Heart left ventricle (tissue), 13 donors: ENCODE measurements around the gene MORN5.

ENCODE experiments used
- CTCF ChIP-seq, 12 donors: fragments of 200-600 bp; sonication (generic) in 4 of 12; IDR thresholded peaks; one replicate each; pipeline versions ENCODE4 v1.5.0 to v1.8.0; 2018 to 2022; ENCODE audit warnings: antibody characterized with exemption in 12 of 12, mild to moderate bottlenecking in 5 of 12
- POLR2A ChIP-seq, 2 donors: fragments of 450-650 bp; IDR thresholded peaks; one replicate each; pipeline ENCODE4 v1.6.1; 2017; ENCODE audit warnings: antibody characterized with exemption in 2 of 2, mild to moderate bottlenecking in 2 of 2, moderate library complexity in 2 of 2
- donor health status: ischemic (EF 13 %, LVEDD 7.1; RV severe dilation, severe dysfunction).
- donor health status: DM: no; HTN: yes; CAD: no.
- donor health status: DM: no; HTN: no; CAD: no.
- donor health status: ischemic (EF 25% LVEDD 6.9; RV normal size, moderate dysfunction).
- donor health status: ischemic (EF 25% LVEDD 5.7; RV mildly dilated, moderate dysfunction).
- donor health status: ischemic (EF 35%, LVEDD 5.7; RV mildly dilated, moderate dysfunction).
- donor health status: nonischemic (EF 11% LVEDD 7.7; RV severe dilation, severe dysfunction).
- donor health status: DM: yes; HTN: yes; CAD: no.
- donor health status: PGD.
- donor health status: ischemic (EF 29% LVEDD 5.4; RV normal size, mild dysfunction).
- donor health status: nonischemic (EF 23%, LVEDD 6.1; RV moderate dilation, normal function).

GRCh38 chr9:122236681-122237080, 77.0 kb downstream of the MORN5 start:
- TF ChIP-seq CTCF (IDR thresholded peaks at IDR 0.05) (no peak), POLR2A (IDR thresholded peaks at IDR 0.05) (no peak)
